NCI-H2081 (cell line): Measurements from ENCODE around the gene CFAP299.
"Not testable (repeated sequence)": the region's sequence is repeated elsewhere in the genome, so short reads cannot be mapped to it uniquely, and the experiment has no call there.

Experiments used
- DNase-seq, 2 experiments: peaks; one replicate each; lab custom pipeline; 2025; lab: John Stamatoyannopoulos, UW

The CFAP299 gene

DNA sequence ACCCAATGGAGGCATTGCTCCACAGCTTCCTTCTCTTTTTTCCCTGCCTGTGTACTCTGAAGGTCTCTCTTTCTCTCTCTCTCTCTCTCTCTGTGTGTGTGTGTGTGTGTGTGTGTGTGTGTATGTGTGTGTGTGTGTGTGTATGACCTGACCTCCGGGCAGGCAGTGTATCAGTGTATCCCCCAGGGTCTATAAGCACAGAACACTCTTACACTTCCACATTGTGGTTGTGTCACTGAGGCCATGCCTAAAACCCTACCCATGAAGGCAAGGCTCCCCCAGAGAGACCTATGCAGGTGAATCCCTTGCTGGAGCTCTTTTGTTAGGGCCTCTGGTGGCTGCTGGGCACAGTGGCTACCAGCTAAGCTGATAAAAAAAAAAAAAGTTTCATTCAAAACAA, 394.6 kb downstream of the CFAP299 start:
- no peak for DNase-seq

DNA sequence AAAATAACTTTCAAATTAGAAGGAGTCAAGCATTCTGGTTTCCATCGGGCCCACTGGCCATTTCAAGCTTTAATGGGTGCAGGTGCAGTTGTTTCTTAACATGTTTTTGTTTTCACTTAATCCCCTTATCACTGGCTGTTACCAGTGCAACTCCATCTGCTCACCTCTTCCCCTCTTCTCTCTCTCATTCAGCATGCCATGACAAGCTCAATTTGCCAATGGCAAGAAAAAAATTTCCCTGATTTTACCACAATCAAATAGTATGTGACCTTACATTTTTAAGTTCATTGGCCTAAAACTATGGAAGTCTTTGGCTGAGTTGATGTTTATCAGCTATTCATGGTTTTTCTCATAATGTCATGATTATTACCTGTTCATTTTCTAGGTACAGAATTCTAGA, 395.9 kb downstream of the CFAP299 start:
- DNase-seq = no peak

DNA sequence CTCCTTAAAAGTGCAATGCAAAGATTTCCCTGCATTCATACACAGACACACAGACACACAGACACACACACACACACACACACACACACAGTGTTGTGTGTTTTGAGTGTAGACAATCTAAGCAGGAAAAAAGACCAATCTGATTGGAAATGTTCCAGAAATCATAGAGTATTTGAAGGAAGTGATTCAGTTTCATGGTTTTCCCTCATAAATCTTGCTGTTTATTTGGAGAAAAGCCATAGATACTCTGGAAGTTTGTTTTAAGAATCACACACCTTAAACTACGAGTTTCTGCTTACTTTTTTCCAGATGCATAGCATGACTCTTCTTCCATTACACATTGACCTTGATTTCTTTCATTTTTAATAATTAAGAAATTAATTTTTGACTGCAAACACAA, 396.5 kb downstream of the CFAP299 start:
- no peak for DNase-seq

DNA sequence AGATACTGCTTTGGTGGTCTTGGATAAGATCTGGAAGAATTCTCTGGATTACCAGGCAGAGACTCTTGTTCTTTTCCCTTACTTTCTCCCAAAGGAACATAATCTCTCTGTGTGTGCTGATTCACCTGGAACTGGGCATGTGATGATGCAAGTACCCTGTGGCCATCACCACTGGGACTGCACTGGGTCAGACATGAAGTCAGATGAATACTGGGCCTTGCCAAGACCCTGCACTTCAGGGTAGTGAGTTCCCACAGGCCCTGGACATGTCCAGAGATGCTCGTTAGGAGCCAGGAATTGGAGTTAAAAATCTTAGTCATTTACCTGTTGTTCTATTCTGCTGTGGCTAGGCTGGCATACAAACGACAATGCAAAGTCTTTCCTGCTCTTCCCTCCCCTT, 404.8 kb downstream of the CFAP299 start:
- DNase-seq = no peak

DNA sequence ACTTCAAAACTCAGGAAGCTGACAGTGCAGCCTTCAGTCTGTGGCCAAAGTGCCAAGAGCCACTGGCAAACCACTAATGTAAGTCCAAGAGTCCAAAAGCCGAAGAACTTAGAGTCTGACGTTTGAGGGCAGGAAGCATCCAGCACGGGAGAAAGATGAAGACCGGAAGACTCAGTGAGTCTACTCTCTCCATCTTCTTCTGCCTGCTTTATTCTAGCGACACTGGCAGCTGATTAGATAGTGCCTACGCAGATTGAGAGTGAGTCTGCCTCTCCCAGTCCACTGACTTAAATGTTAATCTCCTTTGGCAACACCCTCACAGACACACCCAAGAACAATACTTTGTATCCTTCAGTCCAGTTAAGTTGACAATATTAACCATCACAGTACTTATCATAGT, 414.0 kb downstream of the CFAP299 start:
- DNase-seq = not testable (repeated sequence)

DNA sequence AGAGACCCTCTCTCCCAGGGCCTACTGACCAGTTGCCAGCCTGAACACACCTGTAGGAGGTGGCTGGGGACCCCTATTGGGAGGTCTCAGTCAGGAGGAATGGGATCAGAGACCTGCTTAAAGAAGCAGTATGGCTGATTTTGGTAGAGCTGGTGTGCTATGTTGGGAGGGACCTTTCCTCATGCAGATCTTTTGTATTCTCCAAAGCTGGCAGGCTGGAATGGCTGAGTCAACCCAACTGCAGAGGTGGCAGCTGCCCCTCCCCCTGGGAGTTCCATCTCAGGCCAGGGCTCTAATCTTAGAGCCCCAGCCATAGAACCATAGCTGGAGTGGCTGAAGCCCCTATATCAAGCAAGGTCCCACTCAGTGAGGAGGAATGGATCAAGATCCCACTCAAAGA, 415.7 kb downstream of the CFAP299 start:
- no peak for DNase-seq

DNA sequence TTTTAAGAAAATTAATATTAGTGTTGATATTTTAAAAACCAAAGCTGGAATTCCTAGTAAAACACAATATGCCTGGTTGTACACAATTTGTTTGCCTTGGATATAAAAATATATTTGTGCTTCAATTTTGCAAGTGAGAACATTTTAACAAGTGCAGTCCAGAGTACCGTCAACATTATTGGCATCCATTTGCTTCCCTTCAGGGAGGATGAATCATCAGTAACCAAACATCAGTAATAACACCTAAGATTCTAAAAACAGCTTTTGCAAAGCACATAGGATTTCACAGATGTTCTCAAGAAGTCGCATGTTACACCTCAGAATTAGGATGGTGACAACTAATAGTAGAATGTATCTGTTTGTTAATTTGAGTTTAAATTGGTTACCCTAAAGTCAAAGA, 432.4 kb downstream of the CFAP299 start:
- no peak for DNase-seq

DNA sequence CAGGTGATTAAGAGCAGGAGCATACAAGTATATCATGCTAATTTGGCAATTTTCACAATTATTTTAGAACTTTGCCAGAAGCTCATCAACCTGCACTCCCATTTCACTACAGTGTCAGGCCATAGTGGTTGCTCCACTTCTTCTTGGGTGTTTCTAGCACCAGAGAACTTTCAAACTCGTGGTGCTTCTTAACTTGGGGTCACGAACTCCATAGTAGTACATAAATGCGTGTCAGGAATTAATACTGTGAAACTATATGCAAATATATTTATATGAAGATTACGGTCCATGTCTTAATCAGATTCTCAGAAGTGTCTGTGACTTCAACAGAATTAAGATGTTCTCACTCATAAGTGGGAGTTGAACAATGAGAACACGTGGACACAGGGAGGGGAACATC, 440.6 kb downstream of the CFAP299 start:
- DNase-seq = no peak

DNA sequence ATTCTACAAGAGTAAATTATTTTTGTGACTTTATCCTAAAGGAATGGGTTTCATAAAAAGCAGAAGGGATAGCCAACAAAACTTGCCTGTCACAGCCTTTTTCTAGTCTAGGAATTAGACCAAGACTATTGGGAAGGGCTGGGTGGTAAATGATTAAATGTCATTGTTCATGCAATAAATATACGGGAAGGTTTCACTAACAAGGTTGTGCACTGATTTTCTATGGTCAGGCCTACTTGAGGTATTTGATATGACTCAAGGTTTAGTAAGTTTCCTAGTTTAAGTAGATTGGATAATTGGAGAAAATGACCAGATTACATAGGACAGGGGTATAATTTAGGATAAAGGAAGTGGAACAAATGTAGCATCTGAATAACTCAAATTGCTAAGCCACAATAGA, 445.9 kb downstream of the CFAP299 start:
- DNase-seq = no peak

DNA sequence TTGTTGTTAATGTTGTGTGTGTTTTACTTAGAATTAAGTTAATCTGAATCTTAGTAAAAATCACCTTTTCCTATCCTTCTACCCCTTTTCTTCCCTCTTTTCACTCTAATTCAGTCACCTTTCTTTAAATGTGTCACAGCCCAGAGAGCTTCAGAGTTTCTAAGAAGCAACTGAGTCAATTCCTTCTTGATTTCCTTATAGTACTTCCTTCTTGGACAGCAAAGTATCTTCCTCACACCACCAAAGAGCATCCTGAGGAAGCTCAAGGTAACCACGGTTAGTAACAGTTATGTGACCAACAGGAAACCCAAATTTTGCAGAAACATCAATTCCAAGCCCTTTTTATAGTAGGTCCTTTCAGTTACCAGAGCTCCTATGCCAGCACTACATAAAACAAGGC, 451.8 kb downstream of the CFAP299 start:
- DNase-seq = no peak

DNA sequence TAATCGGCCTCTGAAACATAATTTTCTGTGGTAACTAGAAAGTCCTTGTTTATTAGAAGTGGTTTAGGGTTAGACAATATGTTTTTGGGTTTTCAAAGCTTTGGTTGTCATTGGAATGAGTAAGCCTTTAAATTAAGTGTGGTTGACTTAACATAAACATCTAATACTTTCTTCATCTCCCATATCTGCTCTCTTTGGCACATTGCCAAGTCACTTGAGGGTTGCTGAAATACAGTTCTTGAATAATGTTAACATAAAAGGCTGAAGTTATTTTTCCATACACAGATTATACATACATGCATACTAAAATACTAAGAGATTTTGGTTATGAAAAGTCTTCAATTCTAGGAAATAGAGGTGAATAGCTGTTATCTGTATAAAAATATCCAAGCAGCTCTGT, 453.3 kb downstream of the CFAP299 start:
- no peak for DNase-seq

DNA sequence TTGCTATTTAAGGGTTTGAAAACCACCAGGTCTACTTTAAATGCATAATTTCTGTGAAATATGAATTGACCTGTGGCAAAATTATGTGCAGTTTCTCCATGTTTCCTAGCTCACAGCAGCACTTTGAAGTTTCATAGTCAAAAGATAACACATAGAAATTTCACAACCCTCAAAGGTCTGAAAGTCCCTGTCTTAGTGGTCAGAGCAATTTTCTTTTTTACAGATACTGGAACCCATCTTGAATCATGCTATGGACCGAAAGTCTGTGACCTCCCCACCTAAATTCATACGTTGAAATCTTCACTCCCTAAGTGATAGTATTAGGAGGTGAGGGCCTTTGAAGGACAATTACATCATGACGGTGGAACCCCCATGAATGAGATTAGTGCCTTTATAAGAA, 454.6 kb downstream of the CFAP299 start:
- DNase-seq = no peak

DNA sequence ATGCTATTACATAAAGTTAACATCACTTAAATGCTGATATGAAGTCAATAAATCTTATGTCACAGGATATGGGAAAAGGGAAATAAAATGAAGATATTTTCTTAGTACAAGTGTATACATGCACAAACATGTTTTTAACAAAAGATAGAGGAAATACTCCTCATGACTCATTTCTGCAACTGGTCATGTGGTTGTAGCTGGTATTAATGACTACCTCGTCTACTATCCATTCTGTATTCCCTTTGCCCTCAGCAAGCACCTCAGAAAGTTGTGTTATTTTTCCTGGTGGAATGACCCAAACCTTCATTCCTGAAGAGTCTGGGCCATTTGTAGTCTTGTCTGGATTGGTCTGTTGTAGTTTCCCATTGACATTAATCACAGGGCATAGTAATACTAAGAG, 458.1 kb downstream of the CFAP299 start:
- DNase-seq = not testable (repeated sequence)

DNA sequence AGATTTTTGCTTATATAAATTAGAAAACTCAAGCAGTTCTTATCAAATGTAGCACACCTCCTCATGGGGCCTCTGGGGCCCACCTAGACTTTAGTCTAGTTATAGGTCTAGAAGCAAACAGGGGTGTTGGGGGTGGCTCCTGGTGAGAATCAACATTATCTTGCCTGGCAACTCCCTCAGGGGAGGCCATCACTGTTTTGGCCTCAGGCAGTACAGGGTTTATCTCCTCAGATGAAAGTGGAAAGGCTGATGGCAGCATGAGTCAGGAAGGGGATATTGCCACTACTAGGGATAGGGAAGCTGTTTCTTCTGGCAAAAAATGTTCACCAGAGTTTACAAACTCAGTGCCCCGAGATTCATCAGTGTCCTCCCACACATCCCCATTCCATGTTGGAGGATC, 462.6 kb downstream of the CFAP299 start:
- DNase-seq = no peak

DNA sequence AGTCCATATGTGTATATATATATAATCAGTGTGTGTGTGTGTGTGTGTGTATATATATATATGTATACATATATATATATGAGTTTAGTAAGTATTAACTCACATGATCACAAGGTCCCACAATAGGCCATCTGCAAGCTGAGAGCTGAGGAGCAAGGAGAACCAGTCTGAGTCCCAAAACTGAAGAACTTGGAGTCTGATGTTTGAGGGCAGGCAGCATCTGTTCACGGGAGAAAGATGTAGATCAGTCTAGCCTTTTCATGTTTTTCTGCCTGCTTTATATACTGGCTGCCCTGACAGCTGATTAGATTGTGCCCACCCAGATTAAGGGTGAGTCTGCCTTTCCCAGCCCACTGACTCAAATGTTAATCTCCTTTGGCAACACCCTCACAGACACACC, 465.2 kb downstream of the CFAP299 start:
- not testable (repeated sequence) for DNase-seq

DNA sequence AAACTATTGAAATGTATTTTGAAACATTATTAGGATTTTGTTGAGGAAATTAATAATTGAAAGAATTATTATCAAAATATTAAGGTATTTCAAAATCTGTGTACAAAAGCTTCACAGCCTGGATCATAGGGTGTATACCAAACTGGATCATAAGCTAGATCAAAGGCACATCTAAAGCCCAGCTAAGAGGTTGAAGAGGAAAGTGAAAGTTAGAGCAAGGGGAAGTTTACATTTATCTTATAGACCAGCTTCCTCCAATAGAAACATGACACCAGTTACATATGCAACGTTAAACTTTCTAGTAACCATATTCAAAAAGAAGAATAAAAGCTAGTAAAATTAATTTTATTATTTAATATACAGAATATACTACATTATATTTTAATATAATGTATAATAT, 467.8 kb downstream of the CFAP299 start:
- no peak for DNase-seq

DNA sequence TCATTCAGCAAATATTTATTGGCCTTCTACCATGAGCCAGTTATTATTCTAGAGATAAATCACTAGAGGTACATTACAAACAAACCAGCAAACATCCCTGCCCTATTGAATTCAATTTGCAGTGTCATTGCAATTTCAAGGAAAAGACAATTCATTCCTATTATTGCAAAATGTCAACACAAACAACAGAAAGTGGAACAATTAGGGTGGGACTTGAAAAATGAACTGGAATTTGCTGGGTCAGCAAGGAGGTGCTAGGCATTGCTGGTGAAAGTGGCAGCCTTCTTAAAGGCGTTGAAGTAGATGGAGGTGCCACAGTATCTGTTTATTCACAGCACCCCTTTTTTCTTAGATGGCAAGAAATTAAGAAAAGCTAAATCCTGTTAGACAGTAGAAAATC, 470.9 kb downstream of the CFAP299 start:
- DNase-seq = no peak

DNA sequence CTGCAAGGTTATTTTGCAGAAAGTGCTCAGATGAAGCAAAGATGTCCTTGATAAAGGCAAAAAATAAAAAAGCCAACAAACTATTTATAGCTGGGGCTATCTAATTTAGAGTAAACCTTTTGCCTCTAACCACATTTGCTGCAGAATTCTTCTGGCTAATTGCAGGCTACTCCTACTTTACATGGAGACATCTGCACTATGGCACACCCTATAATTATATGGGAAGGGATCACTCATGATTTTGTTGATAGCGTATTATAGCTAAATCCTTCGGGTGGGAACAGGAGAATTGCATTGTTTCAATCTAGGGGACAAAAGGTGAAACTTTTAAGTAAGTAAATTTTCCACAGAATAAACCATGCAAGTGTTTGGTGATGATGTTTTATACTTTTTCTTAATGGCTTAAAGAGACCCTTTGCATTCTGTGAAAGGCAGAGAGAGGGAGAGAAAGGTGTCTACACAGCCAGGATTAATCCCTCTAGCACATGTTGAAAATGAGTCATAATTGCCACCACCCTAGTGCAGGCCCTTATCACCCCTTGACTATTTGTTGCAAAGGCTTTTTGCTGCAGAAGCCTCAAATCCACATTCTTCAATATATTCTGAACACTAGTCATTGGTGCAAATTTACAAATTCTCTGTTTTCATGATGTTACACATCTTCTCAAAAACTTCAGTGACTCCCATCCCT, 473.7 kb downstream of the CFAP299 start:
- DNase-seq = peak in 1 of 2 experiments; percentile 20

DNA sequence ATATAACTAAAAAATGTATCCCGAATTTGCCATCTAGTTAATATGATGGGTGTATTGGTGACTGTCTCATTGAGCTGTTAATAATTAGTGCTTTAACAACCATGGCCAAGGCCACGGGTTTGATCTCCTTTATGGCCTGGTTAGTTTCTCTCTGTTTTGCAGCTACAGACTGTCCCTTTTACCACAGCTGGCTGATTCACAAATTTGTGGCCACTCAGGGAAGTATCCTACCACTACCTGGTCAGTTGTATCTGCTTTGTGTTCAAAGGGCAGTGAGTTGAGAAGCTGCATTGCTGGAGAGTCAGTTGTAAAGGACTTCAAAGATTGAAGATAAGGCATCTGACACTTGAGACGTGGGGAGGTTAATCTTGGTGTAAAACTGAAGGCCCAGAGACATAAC, 475.9 kb downstream of the CFAP299 start:
- no peak for DNase-seq

DNA sequence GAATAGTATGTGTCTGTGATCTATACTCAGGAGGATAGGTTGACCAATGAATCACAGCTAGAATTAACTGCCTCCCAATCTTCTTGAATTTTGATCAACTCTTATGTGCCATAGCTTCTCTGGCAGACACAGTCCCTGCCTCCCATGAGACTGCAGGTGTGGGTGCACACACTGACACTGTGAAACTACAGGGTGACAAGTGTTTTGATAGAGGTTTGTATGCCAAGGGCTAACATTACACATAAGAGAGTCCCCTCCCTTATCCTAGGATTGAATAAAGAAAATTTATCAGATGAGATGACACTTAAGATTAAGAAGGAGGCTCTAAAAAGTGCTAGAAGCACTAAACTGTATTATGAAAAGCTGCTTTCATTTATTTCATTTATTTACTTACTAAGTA, 476.6 kb downstream of the CFAP299 start:
- no peak for DNase-seq

DNA sequence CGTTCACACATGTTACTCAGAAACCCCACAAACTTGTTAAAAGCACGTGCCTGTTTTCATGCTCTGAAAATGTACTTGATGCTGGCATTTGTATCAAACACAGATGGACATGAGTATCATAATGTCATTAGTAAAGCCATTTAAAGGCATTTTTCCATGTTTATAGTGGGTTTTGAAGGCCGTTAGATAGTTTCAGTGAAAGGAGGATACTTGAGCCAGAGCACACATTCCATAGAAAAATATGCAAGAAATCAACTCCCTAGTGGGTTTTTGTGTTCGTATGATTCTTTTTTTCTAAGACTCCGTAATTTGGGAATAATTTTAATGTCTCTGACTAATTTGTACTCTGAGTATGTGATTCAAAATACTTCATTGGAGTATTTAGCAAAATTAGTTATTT, 478.7 kb downstream of the CFAP299 start:
- DNase-seq = no peak

DNA sequence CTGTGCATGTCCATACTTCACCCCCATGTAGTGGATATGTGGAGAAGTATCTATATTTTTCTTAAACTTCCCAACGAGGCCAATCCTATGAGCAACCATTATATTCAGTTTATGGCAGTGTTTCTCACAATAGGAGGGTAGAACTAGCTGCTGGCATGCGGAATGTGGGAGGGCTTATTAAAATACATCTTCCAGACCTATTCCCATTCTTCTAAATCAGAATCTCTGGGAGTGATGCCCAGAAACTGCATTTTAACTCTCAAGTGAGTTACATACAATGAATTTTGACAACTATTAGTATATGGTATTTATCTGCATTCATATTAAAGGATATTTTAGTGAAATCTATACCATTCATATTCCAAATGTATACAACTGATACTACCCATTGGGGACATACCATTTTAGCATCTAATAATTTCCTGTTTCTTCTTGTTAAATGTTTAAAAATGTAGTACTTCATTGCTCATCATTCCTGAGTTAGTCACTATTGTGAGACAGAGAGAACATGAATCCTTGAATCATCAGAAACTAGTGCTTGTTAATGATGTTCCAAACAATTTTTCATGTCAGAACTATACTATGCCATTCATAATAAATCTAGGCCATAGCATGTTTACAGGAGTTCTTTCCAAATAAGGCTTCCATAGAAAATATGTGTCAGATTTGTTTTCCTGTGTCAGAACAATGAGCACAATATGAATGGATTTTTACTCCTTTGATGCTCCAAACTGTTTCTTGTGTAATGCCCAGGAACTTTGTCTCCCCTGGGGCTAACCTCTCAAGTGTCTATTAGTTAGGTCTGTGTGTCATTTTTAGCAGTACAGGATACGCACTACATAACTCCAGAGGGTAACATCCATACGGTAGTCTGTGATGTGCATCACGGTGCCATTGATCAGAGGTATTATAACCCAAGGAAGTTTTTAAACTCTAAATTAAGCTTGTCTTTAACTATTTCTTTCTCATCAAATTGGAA, 496.1 kb downstream of the CFAP299 start:
- no peak for DNase-seq

DNA sequence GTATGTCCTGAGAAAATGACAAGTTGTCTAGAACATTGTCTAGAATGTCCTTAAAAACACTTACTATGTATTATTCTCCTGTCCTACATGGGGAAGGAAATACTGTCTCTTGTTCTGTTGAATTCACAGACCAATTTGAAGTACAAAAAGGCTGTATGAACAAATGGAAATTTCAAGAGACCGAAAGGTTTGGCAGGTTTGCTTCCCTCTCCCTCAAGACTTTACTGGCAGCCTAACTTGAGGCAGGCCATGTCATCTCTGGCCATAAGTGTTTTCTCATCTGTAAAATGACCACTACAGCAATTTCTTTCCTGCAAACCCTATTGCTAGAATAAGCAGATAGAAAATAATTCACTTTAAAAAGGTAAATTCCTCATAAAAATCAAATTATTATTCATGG, 503.8 kb downstream of the CFAP299 start:
- DNase-seq = no peak
